WTC11 (cell line): ENCODE measurements around the gene HES5.

Experiments used
- ETV6 ChIP-seq: sonication (generic); formaldehyde crosslinking; IDR thresholded peaks from 2 replicates; pipeline ENCODE4 v1.8.1; 2022; ENCODE audit warnings: mild to moderate bottlenecking, missing genetic modification reagents
- JUN ChIP-seq: sonication (generic); formaldehyde crosslinking; IDR thresholded peaks from 2 replicates; pipeline ENCODE4 v1.8.0; 2023; ENCODE audit warnings: mild to moderate bottlenecking, missing genetic modification reagents
- NR1H2 ChIP-seq: sonication (generic); formaldehyde crosslinking; IDR thresholded peaks from 2 replicates; pipeline ENCODE4 v1.9.0; 2021; ENCODE audit warnings: mild to moderate bottlenecking, moderate library complexity, missing genetic modification reagents
- TEAD4 ChIP-seq: sonication (generic); formaldehyde crosslinking; IDR thresholded peaks from 2 replicates; pipeline ENCODE4 v1.8.0; 2022; ENCODE audit warnings: mild to moderate bottlenecking, missing genetic modification reagents
- ZNF138 ChIP-seq: sonication (generic); formaldehyde crosslinking; conservative IDR thresholded peaks from 2 replicates; pipeline ENCODE4 v1.8.1; 2022; ENCODE audit warnings: mild to moderate bottlenecking, moderate library complexity, missing genetic modification reagents
- TF ChIP-seq, protein P1 (sequence below): sonication (generic); formaldehyde crosslinking; IDR thresholded peaks from 2 replicates; pipeline ENCODE4 v1.8.0; 2022; ENCODE audit warnings: mild to moderate bottlenecking, missing genetic modification reagents
- TF ChIP-seq, protein P2 (sequence below): fragments of 200-600 bp; IDR thresholded peaks from 2 replicates; pipeline ENCODE4 v1.8.0; 2022; ENCODE audit warnings: antibody characterized with exemption
- TF ChIP-seq, protein P3 (sequence below): fragments of 250-450 bp; sonication (Bioruptor Pico); IDR thresholded peaks from 2 replicates; pipeline ENCODE4 v2.1.2; 2022; ENCODE audit warnings: mild to moderate bottlenecking, moderate library complexity

DNA sequence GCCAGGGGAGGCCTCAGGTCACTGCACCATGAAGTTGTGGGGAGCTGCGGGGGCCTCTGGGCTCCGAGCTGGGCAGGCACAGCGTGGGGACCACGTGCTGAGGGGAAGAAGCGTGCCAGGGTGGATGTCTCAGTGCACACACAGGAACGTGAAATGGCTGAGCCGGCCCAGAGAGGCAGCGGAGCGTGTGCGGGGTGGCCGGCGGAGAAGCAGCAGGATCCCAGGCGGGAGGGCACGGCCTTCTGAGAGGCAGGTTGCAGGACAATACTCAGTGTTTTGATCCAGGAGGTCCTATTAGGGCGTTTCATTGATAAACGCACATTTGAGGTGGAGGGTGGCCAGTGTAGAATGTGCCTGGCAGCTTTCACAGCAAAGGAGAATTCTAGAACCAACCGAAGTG lies 39.0 kb upstream of the HES5 start:
- no peak for TF ChIP-seq TEAD4 (CRISPR knock-in tag)
- no peak for TF ChIP-seq NR1H2 (CRISPR knock-in tag)
- TF ChIP-seq, protein P1, sequence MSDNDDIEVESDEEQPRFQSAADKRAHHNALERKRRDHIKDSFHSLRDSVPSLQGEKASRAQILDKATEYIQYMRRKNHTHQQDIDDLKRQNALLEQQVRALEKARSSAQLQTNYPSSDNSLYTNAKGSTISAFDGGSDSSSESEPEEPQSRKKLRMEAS (CRISPR knock-in tag): no peak
- TF ChIP-seq ZNF138 (CRISPR knock-in tag): no peak
- TF ChIP-seq, protein P2, sequence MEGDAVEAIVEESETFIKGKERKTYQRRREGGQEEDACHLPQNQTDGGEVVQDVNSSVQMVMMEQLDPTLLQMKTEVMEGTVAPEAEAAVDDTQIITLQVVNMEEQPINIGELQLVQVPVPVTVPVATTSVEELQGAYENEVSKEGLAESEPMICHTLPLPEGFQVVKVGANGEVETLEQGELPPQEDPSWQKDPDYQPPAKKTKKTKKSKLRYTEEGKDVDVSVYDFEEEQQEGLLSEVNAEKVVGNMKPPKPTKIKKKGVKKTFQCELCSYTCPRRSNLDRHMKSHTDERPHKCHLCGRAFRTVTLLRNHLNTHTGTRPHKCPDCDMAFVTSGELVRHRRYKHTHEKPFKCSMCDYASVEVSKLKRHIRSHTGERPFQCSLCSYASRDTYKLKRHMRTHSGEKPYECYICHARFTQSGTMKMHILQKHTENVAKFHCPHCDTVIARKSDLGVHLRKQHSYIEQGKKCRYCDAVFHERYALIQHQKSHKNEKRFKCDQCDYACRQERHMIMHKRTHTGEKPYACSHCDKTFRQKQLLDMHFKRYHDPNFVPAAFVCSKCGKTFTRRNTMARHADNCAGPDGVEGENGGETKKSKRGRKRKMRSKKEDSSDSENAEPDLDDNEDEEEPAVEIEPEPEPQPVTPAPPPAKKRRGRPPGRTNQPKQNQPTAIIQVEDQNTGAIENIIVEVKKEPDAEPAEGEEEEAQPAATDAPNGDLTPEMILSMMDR: no peak
- no peak for TF ChIP-seq JUN
- TF ChIP-seq, protein P3, sequence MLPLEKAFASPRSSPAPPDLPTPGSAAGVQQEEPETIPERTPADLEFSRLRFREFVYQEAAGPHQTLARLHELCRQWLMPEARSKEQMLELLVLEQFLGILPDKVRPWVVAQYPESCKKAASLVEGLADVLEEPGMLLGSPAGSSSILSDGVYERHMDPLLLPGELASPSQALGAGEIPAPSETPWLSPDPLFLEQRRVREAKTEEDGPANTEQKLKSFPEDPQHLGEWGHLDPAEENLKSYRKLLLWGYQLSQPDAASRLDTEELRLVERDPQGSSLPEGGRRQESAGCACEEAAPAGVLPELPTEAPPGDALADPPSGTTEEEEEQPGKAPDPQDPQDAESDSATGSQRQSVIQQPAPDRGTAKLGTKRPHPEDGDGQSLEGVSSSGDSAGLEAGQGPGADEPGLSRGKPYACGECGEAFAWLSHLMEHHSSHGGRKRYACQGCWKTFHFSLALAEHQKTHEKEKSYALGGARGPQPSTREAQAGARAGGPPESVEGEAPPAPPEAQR (CRISPR knock-in tag): no peak
- no peak for TF ChIP-seq ETV6 (CRISPR knock-in tag)
